Measurements from ENCODE around the gene CTSC. TPM values are rescaled to one million over a fixed set of nuclear protein-coding genes. Genes with fewer than 3 reads are reported as not detected.

Gene CTSC
- total RNA-seq, 4 donors from 2014 or later, result 7.0 to 16.7 (median 13.5) TPM

DNA sequence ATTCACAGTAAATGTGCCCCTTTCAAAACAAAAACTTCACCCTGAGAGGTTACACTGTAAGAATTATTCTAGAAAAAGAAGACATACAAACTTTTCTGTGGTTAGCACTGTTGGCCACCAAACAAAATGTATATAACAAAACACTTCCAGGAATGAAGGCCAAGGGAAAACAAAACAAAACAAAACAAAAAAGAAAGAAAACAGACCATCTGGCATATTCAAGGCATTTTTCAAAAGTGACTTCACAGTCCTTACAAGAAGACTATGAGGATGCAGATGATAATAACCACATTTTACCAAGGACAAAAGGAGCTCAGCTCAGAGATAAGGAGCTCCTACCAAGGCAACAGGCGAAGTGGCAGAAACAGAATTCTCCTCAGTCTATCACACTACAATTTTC is 24.9 kb downstream of the CTSC start:
- no peaks in the 10 kb centered on the region for H3K36me3 ChIP-seq
- in situ Hi-C loops (cut with MboI; ENCODE audit: low sequenced_read_pairs in 4 of 4), result no loop called here

DNA sequence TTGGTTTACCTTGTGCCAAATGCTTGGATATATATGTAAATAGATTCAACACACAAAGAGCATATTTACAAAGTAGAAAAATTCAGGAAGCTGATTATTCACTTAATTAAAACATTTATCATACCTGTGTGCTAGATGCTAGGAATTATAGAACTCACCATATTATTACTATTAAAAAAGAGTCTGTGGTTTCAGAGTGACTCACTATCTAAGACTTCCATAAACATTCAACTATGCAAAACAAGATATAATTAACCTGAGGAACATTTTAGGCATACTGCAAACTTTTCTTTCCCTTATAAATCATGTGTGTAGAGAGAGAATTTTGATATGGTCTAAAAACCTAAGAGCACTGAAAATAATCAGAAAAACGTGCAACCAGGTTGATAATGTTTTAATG is 27.3 kb downstream of the CTSC start:
- in situ Hi-C loops (cut with MboI; ENCODE audit: low sequenced_read_pairs in 4 of 4) (no loop called here), intact Hi-C loops (cut with DNase I; ENCODE audit: low total_unique reads) (no loop called here)
- Histone ChIP-seq H3K9me3 (no peaks in the 10 kb centered on the region), H3K4me3 (no peak overlapping the region), H3K4me1 (no peaks in the 10 kb centered on the region), H3K36me3 (no peaks in the 10 kb centered on the region), H3K27ac (no peak overlapping the region), H3K27me3 (no peaks in the 10 kb centered on the region)
- ATAC-seq (no peak), DNase-seq (no peak)
- TF ChIP-seq POLR2A (IDR thresholded peaks at IDR 0.05), result no peak
- no peak for TF ChIP-seq CTCF (IDR thresholded peaks at IDR 0.05 in 4 of 5, conservative IDR thresholded peaks at IDR 0.05 in 1 of 5)

More for the DNA sequence above, 24.9 kb downstream of the CTSC start:
- TF ChIP-seq CTCF (IDR thresholded peaks at IDR 0.05 in 4 of 5, conservative IDR thresholded peaks at IDR 0.05 in 1 of 5), result no peak
- intact Hi-C loops (cut with DNase I; ENCODE audit: low total_unique reads), result no loop called here
- ATAC-seq, result no peak
- DNase-seq, result no peak
- no peaks in the 10 kb centered on the region for H3K27me3 ChIP-seq
- no peaks in the 10 kb centered on the region for H3K9me3 ChIP-seq
- H3K4me3 ChIP-seq, result no peak overlapping the region
- no peak overlapping the region for H3K27ac ChIP-seq
- H3K4me1 ChIP-seq, result no peaks in the 10 kb centered on the region

DNA sequence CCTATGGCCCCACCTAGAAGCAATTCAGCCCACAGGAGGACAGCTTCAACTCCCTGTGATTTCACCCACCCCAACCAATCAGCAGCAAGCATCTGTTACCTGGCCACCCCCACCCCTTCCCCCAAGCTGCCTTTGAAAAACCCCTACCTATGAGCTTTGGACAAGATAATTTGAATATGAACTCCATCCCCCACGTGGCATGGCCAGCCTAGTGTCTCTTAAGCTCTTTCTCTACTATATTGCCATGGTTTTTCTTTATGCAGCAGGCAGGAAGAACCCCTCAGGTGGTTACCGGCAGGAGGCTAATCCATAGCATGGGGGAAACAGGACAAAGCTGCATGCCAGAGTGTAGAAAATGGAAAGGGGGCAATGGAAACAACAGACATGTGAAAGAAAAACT is 29.0 kb downstream of the CTSC start:
- no peak for TF ChIP-seq CTCF (IDR thresholded peaks at IDR 0.05 in 4 of 5, conservative IDR thresholded peaks at IDR 0.05 in 1 of 5)
- no peak for TF ChIP-seq POLR2A (IDR thresholded peaks at IDR 0.05)
- in situ Hi-C loops (cut with MboI; ENCODE audit: low sequenced_read_pairs in 4 of 4) (no loop called here), intact Hi-C loops (cut with DNase I; ENCODE audit: low total_unique reads) (no loop called here)
- H3K36me3 ChIP-seq, result no peaks in the 10 kb centered on the region
- H3K27ac ChIP-seq, result no peak overlapping the region
- H3K4me3 ChIP-seq, result no peak overlapping the region
- DNase-seq, result no peak
- ATAC-seq, result no peak
- H3K4me1 ChIP-seq, result no peaks in the 10 kb centered on the region
- no peaks in the 10 kb centered on the region for H3K27me3 ChIP-seq
- H3K9me3 ChIP-seq, result no peaks in the 10 kb centered on the region

- no peaks in the 10 kb centered on the region for H3K36me3 ChIP-seq
- TF ChIP-seq POLR2A (IDR thresholded peaks at IDR 0.05) (no peak), CTCF (IDR thresholded peaks at IDR 0.05 in 4 of 5, conservative IDR thresholded peaks at IDR 0.05 in 1 of 5) (no peak)
- DNase-seq, result no peak
- intact Hi-C loops (cut with DNase I; ENCODE audit: low total_unique reads) (no loop called here), in situ Hi-C loops (cut with MboI; ENCODE audit: low sequenced_read_pairs in 4 of 4) (no loop called here)
- no peak overlapping the region for H3K4me3 ChIP-seq
- ATAC-seq, result no peak
- no peaks in the 10 kb centered on the region for H3K9me3 ChIP-seq
- H3K27ac ChIP-seq, result no peak overlapping the region
- H3K4me1 ChIP-seq, result no peaks in the 10 kb centered on the region
- H3K27me3 ChIP-seq, result no peaks in the 10 kb centered on the region
Observed at GRCh38 chr11:88307749-88308425, 29.6 kb downstream of the CTSC start.

- intact Hi-C loops (cut with DNase I; ENCODE audit: low total_unique reads), result no loop called here
- H3K4me3 ChIP-seq, result no peak overlapping the region
Observed at GRCh38 chr11:88306785-88307184, 30.8 kb downstream of the CTSC start.

More at GRCh38 chr11:88306785-88307184, 30.8 kb downstream of the CTSC start:
- TF ChIP-seq POLR2A (IDR thresholded peaks at IDR 0.05) (no peak), CTCF (IDR thresholded peaks at IDR 0.05 in 4 of 5, conservative IDR thresholded peaks at IDR 0.05 in 1 of 5) (no peak)
- H3K27ac ChIP-seq, result no peak overlapping the region
- no peaks in the 10 kb centered on the region for H3K9me3 ChIP-seq
- H3K36me3 ChIP-seq, result no peaks in the 10 kb centered on the region
- no peaks in the 10 kb centered on the region for H3K27me3 ChIP-seq
- in situ Hi-C loops (cut with MboI; ENCODE audit: low sequenced_read_pairs in 4 of 4), result no loop called here
- no peaks in the 10 kb centered on the region for H3K4me1 ChIP-seq
- ATAC-seq, result no peak
- DNase-seq, result no peak
